Sigmoid colon (tissue), 4 donors: ENCODE measurements around the gene ATXN1.

Experiments used
- EP300 ChIP-seq, 4 donors: sonication (generic); formaldehyde crosslinking; IDR thresholded peaks; one replicate each; pipeline ENCODE4 v1.6.1; 2017; ENCODE audit warnings: antibody characterized with exemption in 4 of 4
- POLR2A ChIP-seq, 2 donors: fragments of 450-650 bp; IDR thresholded peaks; one replicate each; pipeline ENCODE4 v1.6.1; 2016; ENCODE audit warnings: antibody characterized with exemption in 2 of 2, mild to moderate bottlenecking in 2 of 2, moderate library complexity in 2 of 2
- POLR2AphosphoS5 ChIP-seq, 4 donors: sonication (generic); formaldehyde crosslinking; IDR thresholded peaks; one replicate each; pipeline ENCODE4 v1.6.1; 2017; ENCODE audit warnings: antibody characterized with exemption in 4 of 4
- TF ChIP-seq, protein P1 (sequence below), 4 experiments: fragments of 450-650 bp in 3 of 4; fragments of 200-600 bp in 1 of 4; IDR thresholded peaks; one replicate each; pipeline ENCODE4 v1.5.1; 2016 to 2019; ENCODE audit warnings: antibody characterized with exemption in 4 of 4, mild to moderate bottlenecking in 3 of 4, moderate library complexity in 2 of 4

DNA sequence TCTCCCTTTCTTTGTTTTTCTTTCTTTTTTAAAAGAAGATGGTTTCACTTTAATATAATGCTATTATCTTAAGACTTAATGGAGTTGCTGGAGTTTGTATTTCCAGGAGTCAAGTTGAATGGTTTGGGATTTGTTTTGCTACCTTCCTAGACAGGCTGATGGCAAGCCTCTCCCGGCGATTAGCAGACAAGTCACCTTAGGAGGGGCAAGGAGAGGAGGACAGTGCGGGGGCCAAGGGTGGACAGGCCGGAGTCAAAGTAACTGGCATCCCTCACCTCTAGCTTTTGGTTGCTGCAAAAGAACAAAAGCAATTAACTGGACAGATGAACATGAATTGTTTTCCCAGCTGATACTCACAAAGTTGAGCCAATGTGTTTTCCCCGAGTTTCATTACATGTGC, 465.8 kb downstream of the ATXN1 start:
- TF ChIP-seq, protein P1, sequence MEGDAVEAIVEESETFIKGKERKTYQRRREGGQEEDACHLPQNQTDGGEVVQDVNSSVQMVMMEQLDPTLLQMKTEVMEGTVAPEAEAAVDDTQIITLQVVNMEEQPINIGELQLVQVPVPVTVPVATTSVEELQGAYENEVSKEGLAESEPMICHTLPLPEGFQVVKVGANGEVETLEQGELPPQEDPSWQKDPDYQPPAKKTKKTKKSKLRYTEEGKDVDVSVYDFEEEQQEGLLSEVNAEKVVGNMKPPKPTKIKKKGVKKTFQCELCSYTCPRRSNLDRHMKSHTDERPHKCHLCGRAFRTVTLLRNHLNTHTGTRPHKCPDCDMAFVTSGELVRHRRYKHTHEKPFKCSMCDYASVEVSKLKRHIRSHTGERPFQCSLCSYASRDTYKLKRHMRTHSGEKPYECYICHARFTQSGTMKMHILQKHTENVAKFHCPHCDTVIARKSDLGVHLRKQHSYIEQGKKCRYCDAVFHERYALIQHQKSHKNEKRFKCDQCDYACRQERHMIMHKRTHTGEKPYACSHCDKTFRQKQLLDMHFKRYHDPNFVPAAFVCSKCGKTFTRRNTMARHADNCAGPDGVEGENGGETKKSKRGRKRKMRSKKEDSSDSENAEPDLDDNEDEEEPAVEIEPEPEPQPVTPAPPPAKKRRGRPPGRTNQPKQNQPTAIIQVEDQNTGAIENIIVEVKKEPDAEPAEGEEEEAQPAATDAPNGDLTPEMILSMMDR (IDR thresholded peaks at IDR 0.05): no peak
- TF ChIP-seq POLR2A (IDR thresholded peaks at IDR 0.05) (no peak), EP300 (IDR thresholded peaks at IDR 0.05) (no peak), POLR2AphosphoS5 (IDR thresholded peaks at IDR 0.05) (no peak)
